ENCODE results near the gene RBBP5. TPM values are rescaled to one million over a fixed set of nuclear protein-coding genes. Genes with fewer than 3 reads are reported as not detected.
"Not testable (repeated sequence)": the region's sequence is repeated elsewhere in the genome, so short reads cannot be mapped to it uniquely, and the experiment has no call there.

The RBBP5 gene, protein sequence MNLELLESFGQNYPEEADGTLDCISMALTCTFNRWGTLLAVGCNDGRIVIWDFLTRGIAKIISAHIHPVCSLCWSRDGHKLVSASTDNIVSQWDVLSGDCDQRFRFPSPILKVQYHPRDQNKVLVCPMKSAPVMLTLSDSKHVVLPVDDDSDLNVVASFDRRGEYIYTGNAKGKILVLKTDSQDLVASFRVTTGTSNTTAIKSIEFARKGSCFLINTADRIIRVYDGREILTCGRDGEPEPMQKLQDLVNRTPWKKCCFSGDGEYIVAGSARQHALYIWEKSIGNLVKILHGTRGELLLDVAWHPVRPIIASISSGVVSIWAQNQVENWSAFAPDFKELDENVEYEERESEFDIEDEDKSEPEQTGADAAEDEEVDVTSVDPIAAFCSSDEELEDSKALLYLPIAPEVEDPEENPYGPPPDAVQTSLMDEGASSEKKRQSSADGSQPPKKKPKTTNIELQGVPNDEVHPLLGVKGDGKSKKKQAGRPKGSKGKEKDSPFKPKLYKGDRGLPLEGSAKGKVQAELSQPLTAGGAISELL
- total RNA-seq, result 10 to 100 TPM; 25.9 to 27.1 TPM

DNA sequence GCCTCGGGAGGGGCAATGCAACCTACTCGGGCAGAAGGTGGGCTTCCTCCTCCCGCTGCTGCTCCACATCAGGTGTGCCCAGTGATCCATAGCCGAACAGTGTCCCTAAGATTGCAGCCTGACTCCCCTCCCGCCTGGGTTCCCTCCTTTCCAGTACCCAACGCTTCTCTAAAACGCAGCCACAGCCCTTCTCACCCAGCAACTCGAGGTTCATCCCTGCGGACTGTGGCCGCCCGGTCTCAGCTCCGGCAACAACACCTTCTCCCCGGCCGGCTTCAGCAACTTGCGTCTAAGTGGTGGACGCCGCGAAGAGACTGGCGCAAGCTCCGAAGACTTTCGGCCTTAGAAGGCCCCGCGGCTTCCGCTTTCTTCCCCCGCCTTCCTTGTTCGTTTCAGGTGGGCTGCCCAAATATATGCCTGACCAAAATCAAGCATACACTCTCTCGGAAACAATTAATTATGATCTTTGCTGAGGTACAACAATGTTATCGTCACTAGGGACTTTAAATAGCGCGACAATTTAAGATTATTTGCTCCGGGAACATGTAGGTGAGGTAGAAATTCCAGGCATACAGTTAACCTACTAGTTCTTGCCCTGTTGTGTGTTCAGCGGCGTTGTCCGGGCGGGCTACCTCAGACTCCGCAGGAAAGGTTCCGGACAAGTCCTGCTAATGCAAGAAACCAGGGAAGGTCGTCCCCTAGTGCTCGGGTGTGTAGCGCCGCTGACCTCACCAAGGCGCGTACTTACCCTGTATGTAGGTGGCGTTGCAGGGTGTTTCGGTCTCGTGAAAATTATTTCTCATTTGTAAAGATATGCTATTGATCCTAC is at the start of gene RBBP5:
RBBP5 (minus strand) TSS at position 319 of the 829 bp plus-strand sequence; CDS start at position 214, 105 bp downstream.
- ChIA-PET CTCF (interaction anchor here (0.7 to 1.5 kb wide), 3 partner anchors 13 to 152 kb away, joined by 4 to 5 read pairs (median 4); no protein-coding TSS in a partner anchor), POLR2A (interaction anchor here (0.6 to 1.0 kb wide), 5 partner anchors 13 to 1812 kb away, joined by 3 to 4 read pairs (median 3); partner anchors contain the start of gene LAX1)

DNA sequence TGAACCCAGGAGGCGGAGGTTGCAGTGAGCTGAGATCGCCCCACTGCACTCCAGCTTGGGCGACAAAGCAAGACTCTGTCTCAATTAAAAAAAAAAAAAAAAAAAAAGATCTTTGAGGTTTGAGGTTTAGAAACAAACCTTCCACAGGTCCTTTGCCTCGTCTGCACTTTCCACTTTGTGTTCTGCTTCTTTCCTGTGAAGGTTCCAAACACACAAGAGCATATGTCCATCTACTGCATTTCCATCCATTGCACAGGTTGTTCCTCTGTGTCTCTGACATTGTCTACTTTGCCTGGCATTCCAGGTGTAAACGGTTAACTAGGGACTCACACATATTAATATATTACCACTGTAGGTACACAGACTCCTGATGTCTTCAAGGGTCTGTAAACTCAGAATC is 49.6 kb upstream of the RBBP5 start:
- POLR2A ChIA-PET, result interaction anchor here (0.6 kb wide), 2 partner anchors 14 to 604 kb away, joined by 5 read pairs; partner anchors contain the start of gene RAB29
- CTCF ChIA-PET, result interaction anchor here (1.4 kb wide), 1 partner anchor 85 kb away, joined by 4 read pairs; no protein-coding TSS in a partner anchor

DNA sequence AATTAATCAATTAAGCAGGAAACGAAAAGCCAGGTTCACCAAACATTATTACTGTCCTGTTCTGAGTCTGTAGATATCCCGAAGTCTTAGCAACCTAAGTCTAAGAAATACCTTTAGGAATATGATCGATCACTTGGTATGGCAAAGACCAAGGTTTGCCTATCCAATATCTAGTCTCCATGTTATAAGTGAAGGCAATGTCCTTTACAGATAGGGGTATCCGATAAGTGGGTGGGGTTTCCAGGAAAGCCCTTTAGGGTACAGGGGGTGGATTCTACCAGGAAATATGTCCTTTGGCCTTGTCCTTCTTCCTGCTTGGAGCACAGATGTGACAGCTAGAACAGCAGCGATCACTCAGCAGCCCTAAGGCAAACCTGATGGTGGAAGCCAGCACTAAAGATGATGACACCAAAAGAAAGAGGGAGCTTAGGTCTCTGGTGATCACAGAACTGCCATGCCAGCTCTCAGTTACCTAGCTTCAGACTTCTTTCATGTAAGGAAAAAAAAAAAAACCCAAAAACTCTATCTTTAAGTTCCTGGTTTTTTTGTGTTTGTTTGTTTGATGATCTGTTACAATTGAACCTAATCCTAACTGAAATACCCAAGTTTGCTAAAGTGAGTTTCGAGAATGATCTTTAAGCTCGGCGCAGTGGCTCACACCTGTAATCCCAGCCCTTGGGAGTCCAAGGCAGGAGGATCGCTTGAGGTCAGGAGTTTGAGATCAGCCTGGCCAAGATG is 48.9 kb upstream of the RBBP5 start:
- ChIA-PET CTCF (interaction anchor here (1.4 kb wide), 1 partner anchor 86 kb away, joined by 4 read pairs; no protein-coding TSS in a partner anchor), POLR2A (interaction anchor here (0.6 kb wide), 2 partner anchors 15 to 605 kb away, joined by 5 read pairs; partner anchors contain the start of gene RAB29)

DNA sequence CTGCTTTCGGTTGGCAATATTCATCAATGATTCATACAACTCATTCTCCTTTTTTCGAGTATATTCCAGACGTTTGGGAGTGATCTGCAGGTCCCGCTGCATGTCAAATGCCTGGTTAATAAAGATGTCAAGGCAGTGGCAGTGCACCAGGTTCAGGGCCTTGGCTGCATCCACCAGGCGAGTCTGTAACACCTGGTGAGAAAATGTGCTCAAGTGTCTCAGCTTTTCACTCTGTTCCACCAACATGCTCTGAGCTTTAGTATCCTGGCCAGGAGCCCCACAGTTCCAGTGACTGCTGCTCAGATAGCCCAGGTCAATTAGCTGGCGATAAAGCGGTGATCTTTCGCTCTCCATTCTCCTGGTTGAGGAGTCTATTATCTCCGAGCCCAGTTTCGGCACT is 47.5 kb upstream of the RBBP5 start:
- ChIA-PET CTCF (interaction anchor here (1.3 kb wide), 1 partner anchor 27 kb away, joined by 4 read pairs; no protein-coding TSS in a partner anchor), POLR2A (no interaction called here)

DNA sequence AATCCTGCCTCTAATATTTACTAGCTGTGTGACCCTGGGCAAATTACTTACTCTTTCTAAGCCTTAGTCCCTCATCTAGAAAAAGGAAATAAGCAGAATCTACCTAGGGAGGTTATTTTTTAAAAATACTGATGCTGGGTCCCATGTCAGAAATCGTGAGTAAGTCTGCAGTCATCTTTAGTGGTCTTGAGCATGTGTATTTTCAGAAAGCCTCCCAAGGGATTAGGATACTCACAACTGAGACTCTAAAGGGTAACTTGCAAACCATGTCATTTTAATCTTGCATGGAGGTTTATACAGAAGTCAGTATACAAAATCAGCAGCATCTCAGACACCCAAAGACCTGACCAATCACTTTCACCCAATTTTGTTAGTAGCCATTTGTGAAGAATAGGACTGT is 46.5 kb upstream of the RBBP5 start:
- POLR2A ChIA-PET, result no interaction called here
- CTCF ChIA-PET, result no interaction called here

DNA sequence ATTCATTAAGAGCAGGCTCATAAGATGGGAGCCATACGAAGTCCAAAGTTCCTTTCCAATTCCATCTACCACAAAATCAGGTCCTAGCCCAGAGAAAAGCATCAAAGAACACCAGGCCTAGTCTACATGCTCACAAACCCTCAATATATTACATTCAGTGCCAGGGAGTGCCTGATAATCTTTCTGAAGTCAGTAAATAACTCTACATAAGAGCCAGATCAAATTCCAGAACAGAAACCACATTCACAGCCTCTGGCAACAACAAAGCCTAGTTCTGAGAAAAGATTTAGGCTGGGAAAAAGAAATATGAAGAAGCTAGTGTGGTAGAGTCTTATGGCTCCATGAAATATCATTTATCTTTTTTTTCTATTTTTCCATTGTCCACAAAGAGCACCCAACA is 40.5 kb upstream of the RBBP5 start:
- POLR2A ChIA-PET, result no interaction called here
- CTCF ChIA-PET, result no interaction called here

DNA sequence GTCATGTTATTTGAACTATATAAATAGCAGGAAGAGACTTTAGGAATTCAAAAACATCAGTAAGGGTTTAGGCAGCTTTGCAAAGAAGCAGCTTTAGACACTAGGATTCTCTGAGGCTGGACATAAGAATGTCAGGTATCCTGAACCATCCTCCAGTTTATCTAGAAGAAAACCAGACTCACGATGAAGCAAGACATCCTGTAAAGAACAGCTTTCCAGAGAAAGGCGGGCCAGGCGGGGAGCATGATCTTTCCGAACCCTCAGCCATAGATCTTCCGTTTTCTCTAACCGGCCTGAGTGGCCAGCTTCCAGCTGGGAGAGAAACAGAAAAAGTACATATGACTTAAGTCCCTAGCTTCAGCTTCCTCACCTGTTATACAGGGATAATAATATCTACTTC is 39.3 kb upstream of the RBBP5 start:
- CTCF ChIA-PET, result interaction anchor here (1.1 kb wide), 1 partner anchor 18 kb away, joined by 3 read pairs; no protein-coding TSS in a partner anchor
- POLR2A ChIA-PET, result no interaction called here

DNA sequence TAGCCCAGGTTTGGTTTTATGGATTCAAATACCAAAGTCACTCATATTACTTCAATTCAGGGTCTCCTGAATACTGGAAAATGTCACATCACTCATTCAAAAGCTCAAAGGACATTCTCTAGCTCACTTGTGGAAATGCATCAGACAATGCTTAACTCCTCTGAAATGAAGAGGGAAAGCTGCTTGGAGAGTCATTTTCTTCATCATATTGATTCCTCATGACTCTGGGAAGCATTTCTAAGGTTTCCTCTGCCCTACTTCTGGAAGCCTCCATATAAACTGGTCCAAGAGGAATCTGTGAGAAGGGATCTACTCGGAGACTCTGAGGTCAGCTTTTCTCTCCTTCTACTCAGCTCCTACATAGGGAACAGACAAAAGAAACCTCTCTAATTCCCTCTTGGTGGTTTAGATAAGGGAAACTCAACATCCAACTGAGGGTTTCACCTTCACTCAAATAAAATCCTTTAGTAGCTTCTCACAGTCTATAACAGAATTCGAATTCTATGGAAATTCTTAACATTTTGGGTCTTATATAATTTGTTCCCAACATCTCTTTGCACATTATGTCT is 36.4 kb upstream of the RBBP5 start:
- ChIA-PET CTCF (interaction anchor here (0.7 to 1.3 kb wide), 2 partner anchors 17 to 945 kb away, joined by 3 to 5 read pairs; partner anchors contain the start of gene GOLT1A), POLR2A (no interaction called here)

DNA sequence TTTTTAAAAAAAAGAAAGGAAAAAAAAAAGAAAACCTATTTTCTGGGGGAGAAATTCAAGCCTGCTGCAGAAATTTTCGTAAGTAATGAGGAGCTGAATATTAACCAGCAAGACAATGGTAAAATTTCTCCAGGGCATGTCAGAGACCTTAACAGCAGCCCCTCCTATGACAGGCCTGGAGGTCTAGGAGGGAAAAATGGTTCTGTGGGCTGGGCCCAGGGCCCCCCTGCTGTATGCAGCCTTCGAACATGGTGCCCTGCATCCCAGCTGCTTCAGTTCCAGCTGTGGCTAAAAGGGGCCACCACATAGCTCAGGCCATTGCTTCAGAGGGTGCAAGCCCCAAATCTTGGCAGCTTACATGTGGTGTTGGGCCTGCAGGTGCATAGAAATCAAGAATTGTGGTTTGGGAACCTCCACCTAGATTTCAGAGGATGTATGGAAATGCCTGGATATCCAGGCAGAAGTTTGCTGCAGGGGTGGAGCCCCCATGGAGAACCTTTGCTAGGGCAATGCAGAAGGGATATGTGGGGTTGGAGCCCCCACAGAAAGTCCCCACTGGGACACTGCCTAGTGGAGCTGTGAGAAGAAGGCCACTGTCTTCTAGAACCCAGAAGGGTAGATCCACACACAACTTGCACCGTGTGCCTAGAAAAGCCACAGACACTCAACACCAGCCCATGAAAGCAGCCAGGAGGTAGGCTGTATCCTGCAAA is 34.0 kb upstream of the RBBP5 start:
- CTCF ChIA-PET, POLR2A ChIA-PET: not testable (repeated sequence)

DNA sequence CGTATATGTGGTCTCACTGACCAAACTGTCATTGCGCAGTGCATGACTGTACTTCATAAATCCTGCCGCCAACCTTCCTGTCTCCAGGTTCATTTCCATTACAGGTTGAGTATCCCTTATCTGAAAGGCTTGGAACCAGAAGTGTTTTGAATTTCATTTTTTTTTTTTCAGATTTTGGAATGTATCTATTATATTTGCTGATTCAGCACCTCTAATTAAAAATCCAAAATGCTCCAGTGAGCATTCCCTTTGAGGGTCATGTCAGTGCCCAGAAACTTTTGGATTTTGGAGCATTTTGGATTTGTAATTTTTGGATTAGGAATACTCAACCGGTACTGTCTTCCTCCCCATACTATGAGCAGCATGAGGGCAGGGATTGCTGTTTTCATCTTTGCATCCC is 30.7 kb upstream of the RBBP5 start:
- POLR2A ChIA-PET, result no interaction called here
- CTCF ChIA-PET, result interaction anchor here (2.4 kb wide), 1 partner anchor 104 kb away, joined by 9 read pairs; no protein-coding TSS in a partner anchor

DNA sequence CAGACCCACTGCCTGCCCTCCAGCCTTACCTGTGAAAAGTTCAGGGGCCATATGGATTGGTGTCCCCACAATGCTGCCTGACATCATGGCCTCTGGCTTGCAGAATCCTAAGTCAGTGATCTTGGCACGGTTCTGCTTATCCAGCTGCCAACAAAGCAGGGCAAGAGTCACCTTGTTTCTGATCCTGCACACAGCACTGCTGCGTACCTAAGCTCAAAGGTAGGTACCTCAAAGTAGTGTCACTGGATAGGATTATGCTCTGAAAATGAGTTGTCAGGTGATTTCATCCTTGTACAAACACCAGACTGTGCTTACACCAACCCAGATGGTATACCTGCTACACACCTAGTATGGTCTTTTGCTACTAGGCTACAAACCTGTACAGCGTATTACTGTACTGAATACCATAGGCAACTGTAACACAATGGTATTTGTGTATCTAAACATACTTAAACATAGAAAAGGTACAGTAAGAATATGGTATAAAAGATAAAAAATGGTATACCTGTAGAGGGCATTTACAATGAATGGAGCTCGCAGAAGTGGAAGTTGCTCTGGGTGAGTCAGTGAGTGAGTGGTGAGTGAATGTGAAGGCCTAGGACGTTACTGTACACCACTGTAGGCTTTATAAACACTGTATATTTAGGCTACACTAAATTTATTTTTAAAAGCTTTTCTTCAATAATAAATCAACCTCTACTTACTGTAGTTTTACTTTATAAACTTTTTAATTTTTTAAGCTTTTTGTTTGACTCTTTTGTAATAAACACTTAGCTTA is 29.1 kb upstream of the RBBP5 start:
- ChIA-PET CTCF (interaction anchor here (1.1 to 2.6 kb wide), 5 partner anchors 9 to 123 kb away, joined by 3 to 9 read pairs (median 5); no protein-coding TSS in a partner anchor), POLR2A (interaction anchor here (0.6 kb wide), 1 partner anchor 48 kb away, joined by 4 read pairs; no protein-coding TSS in a partner anchor)

DNA sequence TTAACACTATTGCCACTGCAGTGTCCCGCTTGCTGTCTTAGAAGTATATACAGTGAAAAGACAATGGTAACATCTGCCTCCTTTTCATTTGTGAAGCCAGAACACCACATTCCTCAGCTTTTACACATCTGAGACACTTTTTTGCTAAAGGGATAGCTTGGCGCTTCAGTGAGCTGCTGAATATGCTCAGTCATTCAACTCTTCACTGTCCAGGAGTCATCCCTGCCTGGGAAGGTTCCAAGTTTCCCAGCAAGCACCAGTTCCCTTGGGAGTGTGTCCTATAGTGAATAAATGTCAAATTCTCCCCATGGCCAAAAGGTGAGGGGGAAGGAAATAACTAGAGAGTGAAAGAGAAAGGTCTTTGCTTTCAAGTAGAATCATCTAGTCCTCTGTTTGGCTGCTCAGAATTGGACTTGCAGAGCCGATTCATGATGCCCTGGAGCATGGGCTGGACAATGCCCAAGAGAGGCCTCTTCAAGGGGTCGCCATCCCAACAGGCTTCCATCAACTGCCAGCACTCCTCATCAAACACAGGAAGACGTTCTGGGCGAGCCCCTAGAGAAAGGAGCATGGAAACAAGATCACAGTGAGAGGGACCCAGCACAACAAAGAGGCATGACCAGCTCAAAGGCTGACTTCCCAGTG is 25.5 kb upstream of the RBBP5 start:
- ChIA-PET POLR2A (no interaction called here), CTCF (interaction anchor here (0.9 kb wide), 1 partner anchor 107 kb away, joined by 4 read pairs; no protein-coding TSS in a partner anchor)

DNA sequence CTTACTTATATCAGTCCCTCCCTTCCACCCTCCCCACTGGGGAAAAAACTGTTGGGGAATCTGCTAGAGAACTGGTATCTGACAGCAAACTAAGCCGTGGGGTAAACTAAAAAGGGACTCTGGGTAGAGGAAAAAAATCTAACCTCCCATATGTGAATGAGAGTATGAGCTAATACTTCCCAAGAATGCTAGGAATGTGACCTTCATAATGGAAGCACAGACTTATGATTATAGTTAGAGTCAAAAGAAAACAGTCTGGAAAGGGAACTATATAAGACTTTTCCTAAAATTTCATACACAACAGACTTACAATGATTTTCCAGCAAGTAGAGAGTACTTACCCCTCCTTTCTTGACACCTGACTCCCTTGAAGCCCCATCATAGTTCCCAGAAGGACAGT is 23.0 kb upstream of the RBBP5 start:
- CTCF ChIA-PET, result interaction anchor here (0.6 to 1.7 kb wide), 3 partner anchors 28 to 622 kb away, joined by 3 to 4 read pairs (median 3); no protein-coding TSS in a partner anchor
- POLR2A ChIA-PET, result no interaction called here

DNA sequence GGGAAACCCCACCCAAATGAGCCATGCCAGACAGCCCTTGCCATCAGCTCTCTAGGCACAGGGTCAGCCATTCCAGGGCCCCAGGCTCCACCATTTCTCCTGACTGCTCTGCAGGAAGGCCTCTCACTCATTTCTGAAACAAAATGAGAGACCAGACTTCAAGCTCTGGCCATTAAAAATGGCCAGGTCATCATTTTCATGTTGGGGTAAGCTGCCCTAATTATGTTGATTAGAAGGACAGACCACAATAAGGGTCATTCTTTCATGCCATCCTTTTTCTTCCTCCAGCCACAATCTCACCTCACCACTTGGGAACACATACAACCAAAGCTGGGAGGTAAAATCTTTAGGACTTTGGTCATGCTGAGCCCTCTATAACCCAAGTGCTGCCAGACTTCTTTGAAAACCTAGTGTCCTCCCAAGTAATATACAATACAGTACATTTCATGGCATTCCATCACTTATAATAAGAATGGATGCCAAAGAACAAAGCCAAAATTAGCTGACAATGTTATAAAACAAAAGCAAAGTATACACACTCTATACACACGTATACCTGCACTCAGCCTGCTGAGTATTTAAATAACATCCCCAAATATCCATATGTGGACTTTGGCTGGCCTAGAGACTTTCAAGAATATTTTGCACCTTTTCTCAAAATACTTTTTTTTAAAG is 22.4 kb upstream of the RBBP5 start:
- ChIA-PET POLR2A (no interaction called here), CTCF (interaction anchor here (1.0 to 1.7 kb wide), 4 partner anchors 23 to 54 kb away, joined by 3 to 4 read pairs (median 4); partner anchors contain the start of gene RBBP5)

DNA sequence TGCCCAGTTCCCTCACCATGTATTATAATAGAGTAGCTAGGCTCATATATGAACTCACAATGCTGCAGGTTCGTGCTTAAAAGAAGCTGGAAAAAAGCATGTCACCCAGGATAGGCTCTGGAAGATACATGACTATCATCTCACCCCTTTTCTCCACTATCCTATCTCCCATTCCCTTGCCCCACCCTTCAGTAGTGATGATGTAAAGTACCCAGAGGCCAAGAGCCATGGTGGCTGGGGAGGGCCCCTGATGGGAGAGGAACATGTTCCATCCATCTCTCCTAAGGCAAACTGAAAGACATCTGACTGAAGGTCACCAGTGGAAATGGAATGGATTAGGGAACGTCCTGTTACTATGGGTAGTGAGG is 20.3 kb upstream of the RBBP5 start:
- CTCF ChIA-PET, result interaction anchor here (1.1 to 1.4 kb wide), 6 partner anchors 9 to 114 kb away, joined by 3 to 8 read pairs (median 6); partner anchors contain the start of gene TMCC2
- POLR2A ChIA-PET, result no interaction called here
